Chondrocyte (in vitro differentiated cells): ENCODE measurements around the gene ERVV-1. TPM values are rescaled to one million over a fixed set of nuclear protein-coding genes. Genes with fewer than 3 reads are reported as not detected.

Experiments
- DNase-seq: peaks from one replicate; pipeline ENCODE4 v3.0.0; 2021; ENCODE audit warnings: mixed read lengths, low spot score
- H3K27ac Mint-ChIP-seq: one replicate; pipeline ENCODE4 v1.8.0; 2021; ENCODE audit warnings: mild to moderate bottlenecking, moderate library complexity, mixed read lengths; ENCODE audit not compliant: unreplicated experiment
- H3K27me3 Mint-ChIP-seq: 2 replicates; pipeline ENCODE4 v1.8.0; 2021; ENCODE audit warnings: low read depth, mixed read lengths
- H3K36me3 Mint-ChIP-seq: 2 replicates; pipeline ENCODE4 v1.8.0; 2021; ENCODE audit warnings: low read depth, mixed read lengths
- H3K4me1 Mint-ChIP-seq: 2 replicates; pipeline ENCODE4 v1.8.0; 2021; ENCODE audit warnings: low read depth, mild to moderate bottlenecking, mixed read lengths
- H3K4me3 Mint-ChIP-seq: one replicate; pipeline ENCODE4 v1.8.0; 2021; ENCODE audit warnings: mild to moderate bottlenecking, moderate library complexity, mixed read lengths; ENCODE audit not compliant: unreplicated experiment
- H3K9me3 Mint-ChIP-seq: 2 replicates; pipeline ENCODE4 v1.8.0; 2021; ENCODE audit warnings: low read depth, mixed read lengths
- CTCF ChIP-seq: fragments of 200-600 bp; sonication (generic); IDR thresholded peaks from 2 replicates; pipeline ENCODE4 v1.5.0; 2021; ENCODE audit warnings: antibody characterized with exemption, mild to moderate bottlenecking, moderate library complexity
- total RNA-seq: library from RNA; stranded (reverse); gene quantifications from 3 replicates; pipeline ENCODE4 v1.2.1, GENCODE V29; 2021

Gene ERVV-1
- total RNA-seq, 1 donor from 2014 or later, result not detected

- Mint-ChIP-seq H3K27me3 (no peaks in the 10 kb centered on the region), H3K9me3 (peaks cover 10% of the 10 kb centered on the region), H3K36me3 (peaks cover 19% of the 10 kb centered on the region), H3K4me3 (no peak overlapping the region), H3K27ac (peak overlapping the region; percentile 57), H3K4me1 (peaks cover 25% of the 10 kb centered on the region)
- DNase-seq, result no peak
- no peak for TF ChIP-seq CTCF
These were observed 22.8 kb upstream of the ERVV-1 start for GRCh38 chr19:52990759-52991418.

GRCh38 chr19:52991484-52991883 lies 22.2 kb upstream of the ERVV-1 start:
- H3K27ac Mint-ChIP-seq, result peak overlapping the region; percentile 87
- H3K9me3 Mint-ChIP-seq, result peaks cover 9% of the 10 kb centered on the region
- TF ChIP-seq CTCF, result no peak
- peak overlapping the region; percentile 82 for H3K4me3 Mint-ChIP-seq
- H3K27me3 Mint-ChIP-seq, result no peaks in the 10 kb centered on the region
- H3K36me3 Mint-ChIP-seq, result peaks cover 13% of the 10 kb centered on the region
- DNase-seq, result no peak
- peaks cover 25% of the 10 kb centered on the region for H3K4me1 Mint-ChIP-seq

- no peak for DNase-seq
- H3K4me1 Mint-ChIP-seq, result peaks cover 25% of the 10 kb centered on the region
- peak overlapping the region; percentile 87 for H3K27ac Mint-ChIP-seq
- peaks cover 6% of the 10 kb centered on the region for H3K36me3 Mint-ChIP-seq
- no peak for TF ChIP-seq CTCF
- H3K4me3 Mint-ChIP-seq, result peak overlapping the region; percentile 82
- peaks cover 3% of the 10 kb centered on the region for H3K9me3 Mint-ChIP-seq
- H3K27me3 Mint-ChIP-seq, result no peaks in the 10 kb centered on the region
These were observed 21.4 kb upstream of the ERVV-1 start for GRCh38 chr19:52992109-52993004.

- peaks cover 25% of the 10 kb centered on the region for H3K4me1 Mint-ChIP-seq
- no peaks in the 10 kb centered on the region for H3K27me3 Mint-ChIP-seq
- DNase-seq, result no peak
- H3K36me3 Mint-ChIP-seq, result peaks cover 1% of the 10 kb centered on the region
- H3K9me3 Mint-ChIP-seq, result no peaks in the 10 kb centered on the region
- peak; percentile 98 for TF ChIP-seq CTCF
- H3K27ac Mint-ChIP-seq, result peak overlapping the region; percentile 87
- H3K4me3 Mint-ChIP-seq, result peak overlapping the region; percentile 82
These were observed 20.2 kb upstream of the ERVV-1 start for GRCh38 chr19:52993342-52994178.

- Mint-ChIP-seq H3K4me1 (peaks cover 25% of the 10 kb centered on the region), H3K27me3 (no peaks in the 10 kb centered on the region), H3K27ac (no peak overlapping the region), H3K36me3 (no peaks in the 10 kb centered on the region), H3K9me3 (no peaks in the 10 kb centered on the region), H3K4me3 (no peak overlapping the region)
- DNase-seq, result no peak
- no peak for TF ChIP-seq CTCF
These were observed 18.0 kb upstream of the ERVV-1 start for GRCh38 chr19:52995711-52996110.
